Left lung (tissue), 10 donors: ENCODE data around the gene ARID5B. TPM values are rescaled to one million over a fixed set of nuclear protein-coding genes. Genes with fewer than 3 reads are reported as not detected.
A peak's percentile ranks its signal among the peaks of the same experiment; 100 is the strongest.

Experiments
- ATAC-seq: fragments of 200-7000 bp; cut with Tn5 transposase; one replicate; pipeline ENCODE4 v1.9.1; 2020; ENCODE audit warnings: moderate library complexity
- DNase-seq, 4 donors: peaks; one replicate each; pipeline ENCODE4 v3.0.0-alpha.2; 2013 to 2020
- H3K27ac ChIP-seq, 2 donors: fragments of 200-600 bp; sonication (generic) in 1 of 2; one replicate each; pipeline versions ENCODE4 v1.5.0 to v1.8.0; 2020 to 2021
- H3K27me3 ChIP-seq, 2 donors: fragments of 200-600 bp; sonication (generic) in 1 of 2; one replicate each; pipeline versions ENCODE4 v1.5.0 to v1.8.0; 2020 to 2021
- H3K36me3 ChIP-seq, 2 donors: fragments of 200-600 bp; sonication (generic) in 1 of 2; one replicate each; pipeline versions ENCODE4 v1.5.0 to v1.8.0; 2020 to 2021
- H3K4me1 ChIP-seq, 2 donors: fragments of 200-600 bp; one replicate each; pipeline ENCODE4 v1.8.0; 2021
- H3K4me3 ChIP-seq, 2 donors: fragments of 200-600 bp; sonication (generic) in 1 of 2; one replicate each; pipeline versions ENCODE4 v1.5.0 to v1.8.0; 2020 to 2021; ENCODE audit warnings: mild to moderate bottlenecking in 1 of 2
- H3K9me3 ChIP-seq, 2 donors: fragments of 200-600 bp; sonication (generic) in 1 of 2; one replicate each; pipeline versions ENCODE4 v1.5.0 to v1.8.0; 2020 to 2021
- CTCF ChIP-seq, 2 donors: fragments of 200-600 bp; sonication (generic) in 1 of 2; IDR thresholded peaks; one replicate each; pipeline versions ENCODE4 v1.5.0 to v1.8.0; 2021; ENCODE audit warnings: antibody characterized with exemption in 2 of 2
- intact Hi-C, 2 donors: fragments of 100-400 bp; cut with DNase I; formaldehyde crosslinking; loops; one replicate each; pipeline versions ENCODE4 v1.11.2 to v1.14.2; 2022
- polyA plus RNA-seq, 6 donors: library from polyadenylated mRNA; unstranded; fragments of 120-200 nt; gene quantifications; one replicate each; pipeline ENCODE4 v1.2.1, GENCODE V29; 2013; ENCODE audit not compliant: insufficient read length in 6 of 6
- total RNA-seq, 2 donors: library from RNA; stranded (reverse); fragmentation: NEBNext Ultra II Directional; extraction: Animal tissue kit (Norgen Biotek cat#: 25700); gene quantifications; one replicate each; pipeline ENCODE4 v1.2.1, GENCODE V29; 2021
- donor health status: DM: no; HTN: yes; CAD: no.
- donor health status: DM: no; HTN: no; CAD: no.

ARID5B gene
- total and polyA plus RNA-seq, 8 donors: 29.9 to 51.5 (median 44.4) TPM

GRCh38 chr10:62054830-62055229 lies 153.3 kb downstream of the ARID5B start:
- intact Hi-C loops: no loop called here
- no peak for TF ChIP-seq CTCF (IDR thresholded peaks at IDR 0.05)
- no peaks in the 10 kb centered on the region for H3K9me3 ChIP-seq
- DNase-seq (no peak), ATAC-seq (no peak)
- no peaks in the 10 kb centered on the region for H3K27me3 ChIP-seq
- peaks cover 0 to 23% of the 10 kb centered on the region in 2 donors for H3K36me3 ChIP-seq
- no peak overlapping the region for H3K4me3 ChIP-seq
- H3K4me1 ChIP-seq: peaks cover 22 to 86% of the 10 kb centered on the region in 2 donors
- H3K27ac ChIP-seq: peak overlapping the region; percentile 4 to 33

DNA sequence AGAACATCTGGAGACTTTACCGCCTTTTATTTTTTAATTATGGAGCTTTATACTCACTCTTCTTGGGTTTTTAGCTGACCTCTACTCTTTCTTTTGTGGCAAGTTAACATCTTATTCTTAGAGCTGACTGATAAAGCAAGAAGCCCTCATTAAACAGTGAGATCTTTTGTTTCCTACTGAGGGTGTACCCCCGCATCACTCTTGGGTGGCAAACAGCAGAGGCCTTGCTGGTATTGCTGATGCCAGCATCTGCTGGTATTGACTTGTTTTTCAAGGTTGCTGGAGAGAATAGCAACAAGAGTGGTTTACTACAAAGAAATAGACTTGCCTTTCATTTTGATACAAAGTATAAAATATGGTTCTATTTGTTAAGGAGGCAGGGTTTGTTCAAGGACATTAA lies 154.7 kb downstream of the ARID5B start:
- intact Hi-C loops: no loop called here
- Histone ChIP-seq H3K36me3 (peaks cover 0 to 36% of the 10 kb centered on the region in 2 donors), H3K27ac (peak overlapping the region; percentile 26 to 79), H3K4me1 (peaks cover 22 to 78% of the 10 kb centered on the region in 2 donors), H3K4me3 (no peak overlapping the region), H3K9me3 (no peaks in the 10 kb centered on the region), H3K27me3 (no peaks in the 10 kb centered on the region)
- no peak for TF ChIP-seq CTCF (IDR thresholded peaks at IDR 0.05)
- no peak for ATAC-seq
- DNase-seq: no peak

DNA sequence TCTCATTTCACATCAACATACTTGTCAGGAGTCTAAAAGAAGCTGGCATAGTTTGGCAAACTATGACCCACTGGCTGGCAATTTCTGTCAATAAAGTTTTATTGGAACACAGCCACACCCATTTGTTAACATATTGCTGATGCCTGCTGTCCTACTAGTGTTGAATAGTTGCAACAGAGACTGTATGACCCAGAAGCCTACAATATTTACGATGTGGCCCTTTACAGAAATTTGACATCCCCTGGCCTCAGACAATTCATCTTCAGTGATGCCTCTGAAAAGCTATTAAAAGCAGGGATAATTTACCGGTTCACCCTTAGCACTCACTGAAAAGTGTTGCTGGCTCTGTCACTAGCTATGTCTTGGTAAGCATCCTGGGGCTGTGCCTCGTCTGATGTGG lies 155.2 kb downstream of the ARID5B start:
- no peak for ATAC-seq
- H3K4me3 ChIP-seq: no peak overlapping the region
- intact Hi-C loops: no loop called here
- H3K4me1 ChIP-seq: peaks cover 22 to 76% of the 10 kb centered on the region in 2 donors
- H3K9me3 ChIP-seq: no peaks in the 10 kb centered on the region
- H3K27ac ChIP-seq: peak overlapping the region; percentile 7 to 79
- TF ChIP-seq CTCF (IDR thresholded peaks at IDR 0.05): no peak
- peaks cover 0 to 40% of the 10 kb centered on the region in 2 donors for H3K36me3 ChIP-seq
- no peaks in the 10 kb centered on the region for H3K27me3 ChIP-seq
- no peak for DNase-seq

- intact Hi-C loops: no loop called here
- no peaks in the 10 kb centered on the region for H3K9me3 ChIP-seq
- H3K4me1 ChIP-seq: peaks cover 22 to 75% of the 10 kb centered on the region in 2 donors
- no peak for TF ChIP-seq CTCF (IDR thresholded peaks at IDR 0.05)
- DNase-seq (no peak), ATAC-seq (peak; percentile 34)
- no peaks in the 10 kb centered on the region for H3K27me3 ChIP-seq
- H3K36me3 ChIP-seq: peaks cover 0 to 41% of the 10 kb centered on the region in 2 donors
- H3K27ac ChIP-seq: peak overlapping the region; percentile 74 to 79
- H3K4me3 ChIP-seq: no peak overlapping the region
Measured at GRCh38 chr10:62057359-62057758, 155.9 kb downstream of the ARID5B start.

- no peaks in the 10 kb centered on the region for H3K27me3 ChIP-seq
- intact Hi-C loops: no loop called here
- TF ChIP-seq CTCF (IDR thresholded peaks at IDR 0.05): no peak
- DNase-seq (no peak), ATAC-seq (no peak)
- H3K4me1 ChIP-seq: peaks cover 22 to 73% of the 10 kb centered on the region in 2 donors
- no peak overlapping the region for H3K4me3 ChIP-seq
- no peaks in the 10 kb centered on the region for H3K9me3 ChIP-seq
- H3K36me3 ChIP-seq: peaks cover 0 to 36% of the 10 kb centered on the region in 2 donors
- peak overlapping the region; percentile 74 to 79 for H3K27ac ChIP-seq
Measured at GRCh38 chr10:62057850-62058249, 156.4 kb downstream of the ARID5B start.
